HG02798 (cell line): Measurements from ENCODE around the gene TAF5L.

Experiments used
- ATAC-seq: cut with Tn5 transposase; IDR thresholded peaks from one replicate; pipeline ENCODE4 v1.9.1; 2021; ENCODE audit warnings: mild to moderate bottlenecking; ENCODE audit not compliant: unreplicated experiment, poor library complexity

TAF5L gene

GRCh38 chr1:229625915-229626831, at the start of gene TAF5L, which contains the start of gene URB2:
TSS of gene TAF5L (minus strand) at chr1:229626122. CDS start at chr1:229614482, 11,640 bp downstream.
TSS of gene URB2 (plus strand) at chr1:229626247. CDS start at chr1:229627634, 1,387 bp downstream.
- peak; percentile 92 for ATAC-seq

- ATAC-seq, result no peak
Observed at GRCh38 chr1:229675396-229675795, 49.5 kb upstream of the TAF5L start.

GRCh38 chr1:229674042-229674441, 48.1 kb upstream of the TAF5L start:
- ATAC-seq, result no peak

GRCh38 chr1:229672246-229672645, 46.3 kb upstream of the TAF5L start:
- ATAC-seq, result no peak

GRCh38 chr1:229671310-229671709, 45.4 kb upstream of the TAF5L start:
- ATAC-seq, result no peak

- no peak for ATAC-seq
Observed at GRCh38 chr1:229669333-229669732, 43.4 kb upstream of the TAF5L start.

- ATAC-seq, result no peak
Observed at GRCh38 chr1:229666585-229666984, 40.7 kb upstream of the TAF5L start.

- ATAC-seq, result no peak
Observed at GRCh38 chr1:229665912-229666558, 40.1 kb upstream of the TAF5L start.

GRCh38 chr1:229664133-229664689, 38.3 kb upstream of the TAF5L start:
- peak; percentile 41 for ATAC-seq

- no peak for ATAC-seq
Observed at GRCh38 chr1:229661897-229662296, 36.0 kb upstream of the TAF5L start.

GRCh38 chr1:229661022-229661877, 35.3 kb upstream of the TAF5L start:
- peak; percentile 78 for ATAC-seq

GRCh38 chr1:229657993-229658755, 32.3 kb upstream of the TAF5L start:
- ATAC-seq, result peak; percentile 55

- no peak for ATAC-seq
Observed at GRCh38 chr1:229655781-229656180, 29.9 kb upstream of the TAF5L start.

- ATAC-seq, result no peak
Observed at GRCh38 chr1:229653420-229653819, 27.5 kb upstream of the TAF5L start.

- ATAC-seq, result no peak
Observed at GRCh38 chr1:229651546-229651945, 25.6 kb upstream of the TAF5L start.

GRCh38 chr1:229650045-229650444, 24.1 kb upstream of the TAF5L start:
- no peak for ATAC-seq

- no peak for ATAC-seq
Observed at GRCh38 chr1:229648406-229648805, 22.5 kb upstream of the TAF5L start.

- no peak for ATAC-seq
Observed at GRCh38 chr1:229645324-229645993, 19.5 kb upstream of the TAF5L start.
